ENCODE data around the gene RFX7. TPM values are rescaled to one million over a fixed set of nuclear protein-coding genes. Genes with fewer than 3 reads are reported as not detected.
"Not testable (repeated sequence)": the region's sequence is repeated elsewhere in the genome, so short reads cannot be mapped to it uniquely, and the experiment has no call there.

Gene RFX7
- total and polyA plus RNA-seq, 9 donors, result 3.0 to 19.5 (median 14.8) TPM

DNA sequence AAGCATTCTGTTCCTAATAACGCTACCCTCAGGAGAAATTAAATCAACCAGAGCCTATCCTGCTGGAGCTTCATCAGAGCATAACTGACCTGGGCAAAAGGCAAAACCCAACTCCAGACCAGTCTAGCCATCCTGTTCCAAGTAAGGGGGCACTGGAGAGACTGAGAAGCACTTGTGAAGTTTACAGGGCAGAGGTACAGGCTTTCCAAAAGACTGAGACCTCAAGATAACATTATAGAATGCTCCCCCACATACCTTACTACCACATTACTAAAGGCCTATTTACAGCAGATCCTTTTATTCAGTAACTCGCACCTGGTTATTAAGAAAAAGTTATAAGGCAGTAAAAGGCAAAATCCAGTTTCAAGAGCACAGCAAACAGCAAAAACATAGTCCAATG, 35.5 kb downstream of the RFX7 start:
- no peaks in the 10 kb centered on the region for H3K9me3 ChIP-seq
- no peaks in the 10 kb centered on the region for H3K36me3 ChIP-seq
- intact Hi-C loops (cut with DNase I), result no loop called here
- H3K4me1 ChIP-seq (ENCODE audit: insufficient read depth), result peaks cover 4% of the 10 kb centered on the region
- TF ChIP-seq CTCF (IDR thresholded peaks at IDR 0.05) (no peak), POLR2A (IDR thresholded peaks at IDR 0.05) (no peak)
- DNase-seq, result no peak
- no peak overlapping the region for H3K27ac ChIP-seq
- no peaks in the 10 kb centered on the region for H3K27me3 ChIP-seq
- WGBS, 3 donors, result 70 to 86% (median 85%) methylated on average over 2 of the region's 2 CpGs
- no peak overlapping the region for H3K4me3 ChIP-seq

DNA sequence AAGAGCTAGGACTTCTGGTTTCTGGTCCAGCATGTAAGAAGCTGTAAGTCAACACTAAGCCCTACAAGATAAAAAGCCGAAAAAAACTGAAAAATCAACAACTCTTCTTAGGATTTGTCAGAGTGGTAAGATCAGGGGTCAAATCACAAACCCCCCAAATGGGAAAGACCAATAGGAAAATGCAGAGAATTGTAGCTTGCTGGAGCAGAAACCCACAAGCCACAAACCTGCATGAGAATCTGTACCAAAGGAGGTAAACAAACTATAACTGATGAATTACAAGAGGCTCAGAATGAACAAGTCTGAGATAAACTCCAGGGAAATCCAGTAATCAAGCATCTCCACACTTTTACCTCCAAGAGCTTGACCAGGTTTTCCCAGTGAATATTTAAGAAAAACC, 36.0 kb downstream of the RFX7 start:
- WGBS, 3 donors, result 37 to 86% (median 38%) methylated on average over 1 of the region's 1 CpG
- Histone ChIP-seq H3K9me3 (no peaks in the 10 kb centered on the region), H3K36me3 (no peaks in the 10 kb centered on the region), H3K4me3 (no peak overlapping the region), H3K4me1 (ENCODE audit: insufficient read depth) (peaks cover 4% of the 10 kb centered on the region), H3K27me3 (no peaks in the 10 kb centered on the region), H3K27ac (no peak overlapping the region)
- TF ChIP-seq POLR2A (IDR thresholded peaks at IDR 0.05), result no peak
- TF ChIP-seq EP300 (IDR thresholded peaks at IDR 0.05), result no peak
- TF ChIP-seq CTCF (IDR thresholded peaks at IDR 0.05), result no peak
- no peak for DNase-seq
- intact Hi-C loops (cut with DNase I), result no loop called here

DNA sequence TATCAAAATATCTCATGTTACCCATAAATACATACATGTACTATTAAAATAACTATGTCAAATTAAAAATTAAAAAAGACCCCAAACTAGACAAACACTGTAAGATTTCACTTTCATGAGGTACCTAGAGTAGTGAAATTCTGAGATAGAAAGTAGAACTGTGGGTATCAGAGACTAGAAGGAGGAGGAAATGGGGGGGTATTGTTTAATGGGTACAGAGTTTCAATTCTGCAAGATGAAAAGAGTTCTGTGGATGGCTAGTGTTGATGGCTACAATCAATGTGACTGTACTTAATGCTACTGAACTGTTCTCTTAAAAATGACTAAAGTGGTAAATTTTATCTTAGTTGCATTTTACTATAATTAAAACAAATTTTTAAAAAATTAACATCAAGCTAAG, 36.6 kb downstream of the RFX7 start:
- no peak for DNase-seq
- H3K9me3 ChIP-seq, result no peaks in the 10 kb centered on the region
- TF ChIP-seq POLR2A (IDR thresholded peaks at IDR 0.05), result no peak

GRCh38 chr15:56205061-56205876, 38.4 kb downstream of the RFX7 start:
- Histone ChIP-seq H3K4me1 (ENCODE audit: insufficient read depth) (peaks cover 5% of the 10 kb centered on the region), H3K36me3 (no peaks in the 10 kb centered on the region), H3K27ac (no peak overlapping the region), H3K4me3 (no peak overlapping the region), H3K9me3 (no peaks in the 10 kb centered on the region), H3K27me3 (no peaks in the 10 kb centered on the region)
- TF ChIP-seq POLR2A (IDR thresholded peaks at IDR 0.05) (no peak), CTCF (IDR thresholded peaks at IDR 0.05) (no peak), EP300 (IDR thresholded peaks at IDR 0.05) (no peak)
- no peak for DNase-seq
- intact Hi-C loops (cut with DNase I), result no loop called here

More for the DNA sequence above, 36.6 kb downstream of the RFX7 start:
- Histone ChIP-seq H3K36me3 (no peaks in the 10 kb centered on the region), H3K4me3 (no peak overlapping the region), H3K27me3 (no peaks in the 10 kb centered on the region), H3K4me1 (ENCODE audit: insufficient read depth) (peaks cover 4% of the 10 kb centered on the region), H3K27ac (no peak overlapping the region)
- intact Hi-C loops (cut with DNase I), result no loop called here

DNA sequence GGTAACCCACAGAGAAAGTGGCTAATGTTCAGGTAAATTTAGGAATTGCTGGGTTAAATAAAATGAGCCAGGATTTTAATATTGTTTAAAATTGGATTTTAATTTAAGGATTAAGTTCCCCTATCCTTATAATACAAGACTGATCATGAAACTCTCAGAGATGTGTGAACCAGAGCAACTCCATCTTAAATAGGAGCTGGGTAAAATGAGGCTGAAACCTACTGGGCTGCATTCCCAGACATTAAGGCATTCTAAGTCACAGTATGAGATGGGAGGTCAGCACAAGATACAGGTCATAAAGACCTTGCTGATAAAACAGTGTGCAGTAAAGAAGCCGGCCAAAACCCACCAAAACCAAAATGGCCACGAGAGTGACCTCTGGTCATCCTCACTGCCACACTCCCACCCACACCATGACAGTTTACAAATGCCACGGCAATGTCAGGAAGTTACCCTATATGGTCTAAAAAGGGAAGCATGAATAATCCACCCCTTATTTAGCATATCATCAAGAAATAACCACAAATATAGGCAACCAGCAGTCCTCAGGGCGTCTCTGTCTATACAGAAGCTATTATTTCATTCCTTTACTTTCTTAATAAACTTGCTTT, 40.3 kb downstream of the RFX7 start:
- H3K27ac ChIP-seq; DNase-seq; intact Hi-C loops (cut with DNase I); H3K4me1 ChIP-seq (ENCODE audit: insufficient read depth); H3K4me3 ChIP-seq; H3K9me3 ChIP-seq; H3K27me3 ChIP-seq; H3K36me3 ChIP-seq: not testable (repeated sequence)
- 61 to 79% (median 70%) methylated on average over 4 of the region's 4 CpGs for WGBS, 3 donors
